ENCODE data around the gene LHPP. TPM values are rescaled to one million over a fixed set of nuclear protein-coding genes. Genes with fewer than 3 reads are reported as not detected.
A peak's percentile ranks its signal among the peaks of the same experiment; 100 is the strongest.

LHPP gene
- total RNA-seq, 1 donor from 2014 or later, result 24.5 TPM

DNA sequence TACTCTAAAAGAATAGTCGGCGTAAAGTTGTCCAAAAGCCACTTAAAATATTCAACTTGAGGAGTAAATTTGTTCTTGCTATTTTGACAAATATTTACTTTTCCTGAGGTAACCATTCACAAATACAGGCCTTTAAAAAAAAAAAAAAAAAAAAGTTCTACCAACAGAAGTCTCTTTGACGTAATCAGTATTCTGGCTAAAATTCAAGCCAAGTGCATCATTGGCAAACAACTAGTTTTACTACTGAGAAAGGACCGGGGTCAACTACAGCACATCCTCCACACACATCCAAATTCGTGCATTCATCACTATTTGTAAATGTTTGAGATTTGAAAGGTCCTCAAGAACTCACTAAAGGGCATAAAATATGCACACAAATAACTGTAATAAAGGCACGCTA lies 44.9 kb upstream of the LHPP start:
- Histone ChIP-seq H3K4me3 (no peak overlapping the region), H3K27me3 (peaks cover 34% of the 10 kb centered on the region), H3F3A (ENCODE audit: low read depth) (peaks cover 4% of the 10 kb centered on the region), H3K79me2 (ENCODE audit: low read depth) (peaks cover 13% of the 10 kb centered on the region), H3K27ac (no peak overlapping the region), H2AFZ (replicated peaks) (no peak overlapping the region), H3K4me2 (no peak overlapping the region), H4K20me1 (ENCODE audit: low read depth) (peaks cover 12% of the 10 kb centered on the region), H3K9me3 (ENCODE audit: low read depth) (no peaks in the 10 kb centered on the region), H3K4me1 (peaks cover 7% of the 10 kb centered on the region), H3K9ac (no peak overlapping the region), H3K36me3 (no peaks in the 10 kb centered on the region)
- DNase-seq (ENCODE audit: low spot score), result no peak
- peaks cover 9% of the 10 kb centered on the region for H3K4me1 Mint-ChIP-seq
- TF ChIP-seq, protein P1, sequence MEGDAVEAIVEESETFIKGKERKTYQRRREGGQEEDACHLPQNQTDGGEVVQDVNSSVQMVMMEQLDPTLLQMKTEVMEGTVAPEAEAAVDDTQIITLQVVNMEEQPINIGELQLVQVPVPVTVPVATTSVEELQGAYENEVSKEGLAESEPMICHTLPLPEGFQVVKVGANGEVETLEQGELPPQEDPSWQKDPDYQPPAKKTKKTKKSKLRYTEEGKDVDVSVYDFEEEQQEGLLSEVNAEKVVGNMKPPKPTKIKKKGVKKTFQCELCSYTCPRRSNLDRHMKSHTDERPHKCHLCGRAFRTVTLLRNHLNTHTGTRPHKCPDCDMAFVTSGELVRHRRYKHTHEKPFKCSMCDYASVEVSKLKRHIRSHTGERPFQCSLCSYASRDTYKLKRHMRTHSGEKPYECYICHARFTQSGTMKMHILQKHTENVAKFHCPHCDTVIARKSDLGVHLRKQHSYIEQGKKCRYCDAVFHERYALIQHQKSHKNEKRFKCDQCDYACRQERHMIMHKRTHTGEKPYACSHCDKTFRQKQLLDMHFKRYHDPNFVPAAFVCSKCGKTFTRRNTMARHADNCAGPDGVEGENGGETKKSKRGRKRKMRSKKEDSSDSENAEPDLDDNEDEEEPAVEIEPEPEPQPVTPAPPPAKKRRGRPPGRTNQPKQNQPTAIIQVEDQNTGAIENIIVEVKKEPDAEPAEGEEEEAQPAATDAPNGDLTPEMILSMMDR (IDR thresholded peaks at IDR 0.05), result no peak
- TF ChIP-seq EZH2phosphoT487 (IDR thresholded peaks at IDR 0.05) (no peak), EZH2 (IDR thresholded peaks at IDR 0.05) (no peak)
- peak overlapping the region; percentile 43 for H3K4me3 Mint-ChIP-seq
- H3K36me3 Mint-ChIP-seq, result peaks cover 2% of the 10 kb centered on the region
- no peak overlapping the region for H3K27ac Mint-ChIP-seq
- H3K27me3 Mint-ChIP-seq (ENCODE audit: insufficient read depth, low read depth), result peaks cover 13% of the 10 kb centered on the region
- H3K9me3 Mint-ChIP-seq, result no peaks in the 10 kb centered on the region

DNA sequence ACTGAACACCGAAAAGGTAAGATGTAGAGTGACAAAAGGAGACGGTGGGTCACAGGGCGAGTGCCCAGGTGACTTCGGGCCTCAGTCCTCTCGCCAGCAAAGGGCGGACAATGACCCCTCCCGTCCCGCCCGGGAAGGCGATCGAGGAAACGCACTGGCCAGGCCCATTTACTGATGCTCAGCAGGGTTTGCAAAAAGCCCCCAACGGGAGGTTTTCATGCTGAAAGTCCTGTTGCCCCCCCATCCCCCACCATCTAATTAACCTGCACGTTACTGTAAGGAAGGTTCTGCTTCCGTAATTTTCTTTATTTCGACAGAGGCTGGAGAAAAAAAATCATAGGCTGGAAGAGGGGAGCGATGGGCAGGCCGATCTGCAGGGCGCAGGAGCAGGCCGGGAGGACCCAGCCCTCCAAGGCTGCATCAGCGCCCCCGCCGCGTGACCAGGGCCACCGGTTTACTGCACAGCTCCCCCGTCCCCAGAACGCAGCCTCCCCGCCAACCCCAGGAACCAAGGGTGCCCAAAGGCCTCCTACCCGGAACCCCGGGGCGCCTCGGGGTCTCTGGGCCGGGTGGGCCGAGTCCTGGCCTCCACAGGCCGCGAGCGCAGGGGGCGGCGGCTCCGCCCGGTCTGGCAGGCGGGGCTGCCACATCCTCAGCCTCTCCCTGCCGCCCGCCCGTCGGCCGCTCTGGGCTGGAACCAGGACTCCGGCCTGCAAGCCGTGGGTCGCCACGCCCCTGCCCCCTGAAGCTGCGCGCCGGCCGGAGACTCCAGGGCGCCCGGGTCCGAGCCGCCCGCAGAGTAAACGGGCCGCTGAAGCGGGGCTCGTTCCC lies 43.5 kb upstream of the LHPP start:
- no peak overlapping the region for H3K9ac ChIP-seq
- H3K4me2 ChIP-seq, result peak overlapping the region; percentile 81
- H3K4me1 ChIP-seq, result peaks cover 7% of the 10 kb centered on the region
- no peaks in the 10 kb centered on the region for H3K9me3 ChIP-seq (ENCODE audit: low read depth)
- H3K27ac ChIP-seq, result no peak overlapping the region
- peak; percentile 74 for DNase-seq (ENCODE audit: low spot score)
- H3K27me3 Mint-ChIP-seq (ENCODE audit: insufficient read depth, low read depth), result peaks cover 16% of the 10 kb centered on the region
- H3K4me1 Mint-ChIP-seq, result peaks cover 9% of the 10 kb centered on the region
- H3K4me3 ChIP-seq, result peak overlapping the region; percentile 72
- H4K20me1 ChIP-seq (ENCODE audit: low read depth), result peaks cover 12% of the 10 kb centered on the region
- H2AFZ ChIP-seq (replicated peaks), result peak overlapping the region; percentile 61
- no peaks in the 10 kb centered on the region for H3K36me3 Mint-ChIP-seq
- peak overlapping the region; percentile 91 for H3K4me3 Mint-ChIP-seq
- no peaks in the 10 kb centered on the region for H3K36me3 ChIP-seq
- no peaks in the 10 kb centered on the region for H3K9me3 Mint-ChIP-seq
- H3K27me3 ChIP-seq, result peaks cover 44% of the 10 kb centered on the region
- H3K79me2 ChIP-seq (ENCODE audit: low read depth), result peaks cover 13% of the 10 kb centered on the region
- H3F3A ChIP-seq (ENCODE audit: low read depth), result peaks cover 4% of the 10 kb centered on the region
- peak; percentile 9 for TF ChIP-seq EZH2phosphoT487 (IDR thresholded peaks at IDR 0.05)
- TF ChIP-seq, protein P1 (IDR thresholded peaks at IDR 0.05), result no peak
- no peak overlapping the region for H3K27ac Mint-ChIP-seq

DNA sequence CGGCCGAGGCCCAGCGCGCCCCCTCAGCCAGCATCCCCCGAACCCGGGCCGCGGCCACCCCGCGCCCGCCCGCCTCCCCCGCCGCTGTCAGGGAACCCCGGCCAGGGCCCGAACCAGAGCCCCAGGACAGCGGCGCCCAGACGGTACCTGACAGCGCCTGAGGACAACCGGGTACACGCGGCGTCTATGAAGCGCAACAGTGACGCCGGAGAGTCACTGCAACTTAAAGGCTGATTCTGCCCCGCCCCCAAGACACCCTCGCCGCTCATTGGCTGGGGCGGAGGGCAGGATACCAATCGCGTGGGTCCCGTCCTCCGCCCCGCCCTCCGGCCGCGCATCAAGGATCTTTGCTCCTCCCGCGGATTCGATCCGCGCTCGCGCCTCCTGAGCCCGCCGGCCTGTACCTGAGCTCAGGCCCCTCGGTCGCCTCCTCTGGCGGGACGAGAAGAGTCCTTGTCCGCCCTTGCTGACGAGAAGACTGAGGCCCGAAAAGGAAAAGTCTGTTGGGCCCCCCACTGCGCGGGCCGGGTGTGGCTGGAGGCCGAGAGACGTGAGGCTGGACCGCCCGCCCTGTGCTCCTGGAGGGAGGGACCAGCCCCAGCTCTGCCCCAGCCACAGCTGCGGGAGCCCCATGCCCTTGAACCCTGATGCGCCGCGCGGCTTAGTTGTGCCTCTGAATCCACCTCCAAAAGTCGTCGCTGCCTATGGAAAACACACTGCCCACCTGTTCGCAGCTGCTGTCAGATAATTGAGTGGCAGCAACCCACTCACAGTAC lies 42.7 kb upstream of the LHPP start, which contains the start of gene OAT:
TSS of gene OAT (minus strand) at position 198 of the 776 bp plus-strand sequence. CDS start 6,752 bp downstream, outside the sequence.
- H2AFZ ChIP-seq (replicated peaks), result peak within 1 kb of the TSS; percentile 81
- H4K20me1 ChIP-seq (ENCODE audit: low read depth), result peaks cover 12% of the 10 kb centered on the region
- peaks cover 13% of the 10 kb centered on the region for H3K79me2 ChIP-seq (ENCODE audit: low read depth)
- H3K9me3 ChIP-seq (ENCODE audit: low read depth), result no peaks in the 10 kb centered on the region
- H3K36me3 Mint-ChIP-seq, result no peaks in the 10 kb centered on the region
- H3K27ac ChIP-seq, result no peak within 1 kb of the TSS
- no peaks in the 10 kb centered on the region for H3K9me3 Mint-ChIP-seq
- H3K36me3 ChIP-seq, result no peaks in the 10 kb centered on the region
- H3K27me3 Mint-ChIP-seq (ENCODE audit: insufficient read depth, low read depth), result peaks cover 20% of the 10 kb centered on the region
- H3F3A ChIP-seq (ENCODE audit: low read depth), result peaks cover 4% of the 10 kb centered on the region
- H3K27me3 ChIP-seq, result peaks cover 44% of the 10 kb centered on the region
- peak within 1 kb of the TSS; percentile 72 for H3K4me3 ChIP-seq
- no peak within 1 kb of the TSS for H3K9ac ChIP-seq
- no peak within 1 kb of the TSS for H3K27ac Mint-ChIP-seq
- H3K4me3 Mint-ChIP-seq, result peak within 1 kb of the TSS; percentile 91
- TF ChIP-seq EZH2 (IDR thresholded peaks at IDR 0.05) (peak; percentile 40), EZH2phosphoT487 (IDR thresholded peaks at IDR 0.05) (peak; percentile 10)
- TF ChIP-seq, protein P1 (IDR thresholded peaks at IDR 0.05), result peak; percentile 42
- H3K4me1 Mint-ChIP-seq, result peaks cover 9% of the 10 kb centered on the region
- peak within 1 kb of the TSS; percentile 81 for H3K4me2 ChIP-seq
- peak; percentile 99 for DNase-seq (ENCODE audit: low spot score)
- peaks cover 7% of the 10 kb centered on the region for H3K4me1 ChIP-seq

Data from neural progenitor cell (in vitro differentiated cells).